Astrocyte of the hippocampus (primary cell): ENCODE results near the gene LAX1.

Experiments used
- DNase-seq: peaks from one replicate; pipeline ENCODE4 v3.0.0; 2011; ENCODE audit warnings: low read depth, low spot score

The LAX1 gene

DNA sequence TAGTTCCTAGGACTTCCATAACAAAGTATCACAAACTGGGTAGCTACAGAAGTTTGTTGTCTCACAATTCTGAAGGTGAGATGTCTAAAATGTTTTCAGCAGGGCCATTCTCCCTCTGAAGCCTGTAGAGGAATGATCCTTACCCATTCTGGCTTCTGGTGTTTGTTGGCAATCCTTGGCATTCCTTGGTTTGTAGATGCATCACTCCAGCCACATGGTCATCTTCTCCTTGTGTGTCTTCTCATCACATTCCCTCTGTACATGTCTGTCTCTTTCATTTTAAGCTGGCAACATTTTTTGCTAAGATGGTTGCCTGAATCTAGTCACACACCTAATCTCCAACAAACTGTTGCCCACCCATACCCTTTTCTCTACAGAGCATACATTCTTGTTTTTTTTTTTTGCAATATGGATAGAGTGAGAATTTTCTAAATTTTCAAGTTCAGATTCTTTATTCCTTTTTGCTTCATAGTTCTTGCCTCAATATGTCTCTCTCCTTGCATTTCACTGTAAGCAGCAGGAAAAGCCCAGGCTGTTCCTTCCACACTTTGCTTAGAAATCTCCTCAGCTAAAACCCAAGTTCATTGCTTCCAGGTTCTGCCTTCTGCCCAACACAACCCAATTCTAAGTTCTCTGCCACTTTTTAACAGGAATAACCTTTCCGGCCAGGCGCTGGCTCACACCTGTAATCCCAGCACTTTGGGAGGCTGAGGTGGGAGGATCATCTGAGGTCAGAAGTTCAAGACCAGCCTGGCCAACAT lies 48.8 kb downstream of the LAX1 start:
- DNase-seq, result no peak

DNA sequence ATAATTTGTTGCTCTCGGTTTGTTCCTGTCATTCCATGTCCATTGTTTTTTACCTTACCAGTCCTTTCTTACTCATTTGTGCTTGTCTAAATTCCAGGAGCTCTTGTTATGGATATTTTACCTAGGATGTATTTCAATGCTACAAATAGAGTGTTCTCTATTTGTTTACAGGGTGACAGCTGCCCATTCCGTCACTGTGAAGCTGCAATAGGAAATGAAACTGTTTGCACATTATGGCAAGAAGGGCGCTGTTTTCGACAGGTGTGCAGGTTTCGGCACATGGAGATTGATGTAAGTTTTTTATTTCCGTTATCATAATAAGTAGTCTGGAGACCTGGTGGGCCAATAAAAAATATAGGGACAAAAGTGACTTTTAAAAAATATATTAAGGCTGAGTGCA lies 53.4 kb downstream of the LAX1 start:
- DNase-seq, result no peak

DNA sequence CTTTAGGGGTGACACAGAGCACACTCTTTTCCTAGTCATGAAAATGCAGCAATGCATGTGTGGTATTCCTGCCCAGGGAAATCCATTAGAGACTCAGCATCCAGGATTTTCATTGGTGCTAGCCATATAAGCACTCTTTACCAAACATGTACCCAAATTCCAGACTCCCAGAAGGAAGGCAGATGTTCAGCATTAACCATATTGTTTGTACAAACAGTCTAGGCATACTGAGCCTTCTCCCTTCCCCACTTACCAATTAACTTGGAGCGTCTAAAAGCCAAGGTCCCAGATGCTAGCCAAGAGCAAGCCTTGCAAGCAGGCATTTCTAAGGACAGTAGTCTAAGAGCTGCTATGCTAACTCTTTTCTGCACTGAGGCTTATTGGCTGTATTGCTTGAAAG lies 58.3 kb downstream of the LAX1 start:
- no peak for DNase-seq
